ENCODE data around the gene ZC3H7B.

The ZC3H7B gene

GRCh38 chr22:41367039-41367679, 65.8 kb downstream of the ZC3H7B start:
- no peaks in the 10 kb centered on the region for H3K36me3 ChIP-seq
- peak overlapping the region in 1 of 2 experiments; percentile 24 for H3K4me3 ChIP-seq (ENCODE audit: low read depth in 1 of 2, low read length in 1 of 2)
- H3K9me3 ChIP-seq = no peaks in the 10 kb centered on the region
- H3K27ac ChIP-seq = no peak overlapping the region
- H3K27me3 ChIP-seq = no peaks in the 10 kb centered on the region
- H3K4me1 ChIP-seq (ENCODE audit: control insufficient read depth in 1 of 2, insufficient read depth in 1 of 2, low read depth in 1 of 2, low read length in 1 of 2) = peaks cover 13 to 15% of the 10 kb centered on the region in 2 experiments
- no peak for TF ChIP-seq CTCF (IDR thresholded peaks at IDR 0.05)

GRCh38 chr22:41367680-41368542, 66.6 kb downstream of the ZC3H7B start:
- Histone ChIP-seq H3K27ac (no peak overlapping the region), H3K27me3 (no peaks in the 10 kb centered on the region), H3K4me1 (ENCODE audit: control insufficient read depth in 1 of 2, insufficient read depth in 1 of 2, low read depth in 1 of 2, low read length in 1 of 2) (peaks cover 13 to 15% of the 10 kb centered on the region in 2 experiments), H3K9me3 (no peaks in the 10 kb centered on the region), H3K4me3 (ENCODE audit: low read depth in 1 of 2, low read length in 1 of 2) (no peak overlapping the region), H3K36me3 (no peaks in the 10 kb centered on the region)
- TF ChIP-seq CTCF (IDR thresholded peaks at IDR 0.05) = no peak

GRCh38 chr22:41368543-41369423, 67.5 kb downstream of the ZC3H7B start:
- Histone ChIP-seq H3K36me3 (no peaks in the 10 kb centered on the region), H3K9me3 (no peaks in the 10 kb centered on the region), H3K27ac (no peak overlapping the region)

GRCh38 chr22:41369424-41369745, 68.1 kb downstream of the ZC3H7B start:
- no peak overlapping the region for H3K4me3 ChIP-seq (ENCODE audit: low read depth in 1 of 2, low read length in 1 of 2)
- H3K4me1 ChIP-seq (ENCODE audit: control insufficient read depth in 1 of 2, insufficient read depth in 1 of 2, low read depth in 1 of 2, low read length in 1 of 2) = peaks cover 13 to 15% of the 10 kb centered on the region in 2 experiments
- no peaks in the 10 kb centered on the region for H3K36me3 ChIP-seq
- TF ChIP-seq CTCF (IDR thresholded peaks at IDR 0.05) = no peak
- no peaks in the 10 kb centered on the region for H3K27me3 ChIP-seq
- no peaks in the 10 kb centered on the region for H3K9me3 ChIP-seq
- no peak overlapping the region for H3K27ac ChIP-seq

More at GRCh38 chr22:41368543-41369423, 67.5 kb downstream of the ZC3H7B start:
- Histone ChIP-seq H3K27me3 (no peaks in the 10 kb centered on the region), H3K4me3 (ENCODE audit: low read depth in 1 of 2, low read length in 1 of 2) (no peak overlapping the region), H3K4me1 (ENCODE audit: control insufficient read depth in 1 of 2, insufficient read depth in 1 of 2, low read depth in 1 of 2, low read length in 1 of 2) (peaks cover 13 to 15% of the 10 kb centered on the region in 2 experiments)
- TF ChIP-seq CTCF (IDR thresholded peaks at IDR 0.05) = no peak

- Histone ChIP-seq H3K9me3 (no peaks in the 10 kb centered on the region), H3K4me3 (ENCODE audit: low read depth in 1 of 2, low read length in 1 of 2) (no peak overlapping the region), H3K4me1 (ENCODE audit: control insufficient read depth in 1 of 2, insufficient read depth in 1 of 2, low read depth in 1 of 2, low read length in 1 of 2) (peaks cover 13 to 15% of the 10 kb centered on the region in 2 experiments), H3K27me3 (no peaks in the 10 kb centered on the region), H3K27ac (no peak overlapping the region), H3K36me3 (no peaks in the 10 kb centered on the region)
- TF ChIP-seq CTCF (IDR thresholded peaks at IDR 0.05) = no peak
Observed at GRCh38 chr22:41369837-41370236, 68.5 kb downstream of the ZC3H7B start.
